T-cell (primary cell): ENCODE results near the gene LAIR2. TPM values are rescaled to one million over a fixed set of nuclear protein-coding genes. Genes with fewer than 3 reads are reported as not detected.
"Not testable (repeated sequence)": the region's sequence is repeated elsewhere in the genome, so short reads cannot be mapped to it uniquely, and the experiment has no call there.

Source experiments
- ATAC-seq, 4 experiments: fragments of 200-7000 bp in 3 of 4; fragments of 150-1000 bp in 1 of 4; cut with Tn5 transposase; replicated peaks in 1 of 4; 1 replicate in 3 of 4; 2 replicates in 1 of 4; pipeline ENCODE4 v1.10.0; 2021; ENCODE audit warnings: moderate library complexity in 3 of 4, mild to moderate bottlenecking in 2 of 4, moderate number of reproducible peaks in 1 of 4
- CTCF ChIA-PET, 2 donors: fragments of 300-600 bp; sonication (Branson Sonifier 250); formaldehyde crosslinking; loops; one replicate each; lab custom pipeline; 2022; ENCODE audit warnings: antibody characterized with exemption in 2 of 2; lab: Charles Lee
- POLR2A ChIA-PET, 2 donors: fragments of 300-600 bp; sonication (Branson Sonifier 250); formaldehyde crosslinking; loops; one replicate each; lab custom pipeline; 2022; ENCODE audit warnings: antibody characterized with exemption in 2 of 2; lab: Charles Lee
- DNase-seq, 35 experiments: peaks; one replicate each; pipeline versions ENCODE4 v3.0.0 to v3.0.0-alpha.2; 2013 to 2023
- H3K27ac ChIP-seq: one replicate; pipeline ENCODE4 v1.5.1; 2013; ENCODE audit warnings: low read length
- H3K27me3 ChIP-seq, 2 experiments: replicated peaks in 1 of 2; 1 replicate in 1 of 2; 2 replicates in 1 of 2; pipeline versions ENCODE4 v1.6.1 to v1.7.0; 2013; ENCODE audit warnings: low read length in 1 of 2, mixed read lengths in 1 of 2; ENCODE audit not compliant: control insufficient read depth in 2 of 2, insufficient read depth in 2 of 2; ENCODE audit errors: extremely low read depth in 1 of 2
- H3K36me3 ChIP-seq, 2 donors: 1 replicate in 1 of 2; 2 replicates in 1 of 2; pipeline versions ENCODE4 v1.6.1 to v1.7.0; 2013; ENCODE audit warnings: low read length in 1 of 2; ENCODE audit not compliant: control insufficient read depth in 2 of 2, insufficient read depth in 1 of 2; ENCODE audit errors: extremely low read depth in 1 of 2
- H3K4me1 ChIP-seq, 2 experiments: 1 replicate in 1 of 2; 2 replicates in 1 of 2; pipeline versions ENCODE4 v1.6.1 to v1.7.0; 2013; ENCODE audit warnings: low read length in 2 of 2, mixed read lengths in 1 of 2; ENCODE audit not compliant: insufficient read depth in 2 of 2, control insufficient read depth in 1 of 2; ENCODE audit errors: extremely low read depth in 1 of 2
- H3K4me3 ChIP-seq, 2 donors: 1 replicate in 1 of 2; 2 replicates in 1 of 2; pipeline versions ENCODE4 v1.5.1 to v1.7.0; 2013; ENCODE audit warnings: mild to moderate bottlenecking in 2 of 2, low read length in 1 of 2, moderate library complexity in 1 of 2; ENCODE audit not compliant: control insufficient read depth in 1 of 2; ENCODE audit errors: extremely low read depth in 1 of 2
- H3K9me3 ChIP-seq: 2 replicates; pipeline ENCODE4 v1.7.0; 2013
- H3K27ac Mint-ChIP-seq, 2 donors: one replicate each; pipeline ENCODE4 v1.8.0; 2020 to 2021; ENCODE audit warnings: mild to moderate bottlenecking in 2 of 2, mixed read lengths in 2 of 2
- H3K27me3 Mint-ChIP-seq, 2 donors: one replicate each; pipeline ENCODE4 v1.8.0; 2021 to 2022; ENCODE audit warnings: mixed read lengths in 2 of 2
- H3K36me3 Mint-ChIP-seq: one replicate; pipeline ENCODE4 v1.8.0; 2021; ENCODE audit warnings: mixed read lengths
- H3K4me1 Mint-ChIP-seq, 3 donors: one replicate each; pipeline ENCODE4 v1.8.0; 2020 to 2022; ENCODE audit warnings: mixed read lengths in 3 of 3, mild to moderate bottlenecking in 1 of 3
- H3K4me3 Mint-ChIP-seq, 3 donors: one replicate each; pipeline ENCODE4 v1.8.0; 2020 to 2022; ENCODE audit warnings: mild to moderate bottlenecking in 3 of 3, mixed read lengths in 3 of 3, moderate library complexity in 3 of 3
- H3K9me3 Mint-ChIP-seq, 3 donors: one replicate each; pipeline ENCODE4 v1.8.0; 2020 to 2022; ENCODE audit warnings: mixed read lengths in 3 of 3
- WGBS: methylation state at CpG from one replicate; pipeline ENCODE4 v1.1.5; 2013; ENCODE audit warnings: missing lambda C conversion rate; ENCODE audit not compliant: insufficient coverage; 5-methylcytosine and 5-hydroxymethylcytosine counted together
- total RNA-seq, 35 experiments: library from RNA in 6 of 35; stranded (reverse) in 6 of 35; fragments of 120-200 nt in 1 of 35; gene quantifications; one replicate each; pipeline versions ENCODE4 v1.2.1 to v1.2.4 and lab custom pipeline; 2013 to 2026

LAIR2 gene
- total RNA-seq, 5 donors from 2014 or later (not counting 1 experiment from before 2014, with no cell fraction given) = 0.49 to 16.7 (median 1.3) TPM

DNA sequence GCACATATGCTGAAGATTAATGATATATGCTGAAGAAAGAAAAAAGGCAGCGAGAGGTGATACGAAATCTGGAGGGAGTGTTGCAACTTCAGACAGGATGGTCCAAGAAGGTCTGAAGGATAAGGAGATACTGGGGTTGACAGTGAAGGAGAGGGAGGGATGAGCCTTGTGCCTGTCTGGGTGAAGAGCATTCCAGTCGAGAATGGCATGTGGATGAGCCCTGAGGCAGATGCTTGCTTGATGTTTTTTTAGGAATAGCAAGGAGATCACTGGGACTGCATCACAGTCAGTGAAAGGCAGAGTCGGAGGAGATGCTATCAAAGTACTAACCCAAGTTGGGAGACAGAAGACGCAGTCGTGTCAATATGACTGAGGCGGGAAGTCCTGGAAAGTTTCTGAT, 13.3 kb upstream of the LAIR2 start:
- ATAC-seq (no peak), DNase-seq (no peak)
- CTCF ChIA-PET = no interaction called here
- WGBS = 83% methylated on average over 4 of the region's 7 CpGs
- no peak overlapping the region for H3K4me3 Mint-ChIP-seq
- no peak overlapping the region for H3K27ac Mint-ChIP-seq
- H3K9me3 ChIP-seq = no peaks in the 10 kb centered on the region
- POLR2A ChIA-PET = no interaction called here
- peaks cover under 1 to 38% of the 10 kb centered on the region in 2 donors for H3K27me3 Mint-ChIP-seq
- H3K27ac ChIP-seq = no peak overlapping the region
- no peaks in the 10 kb centered on the region for H3K36me3 ChIP-seq
- H3K36me3 Mint-ChIP-seq = no peaks in the 10 kb centered on the region
- no peak overlapping the region for H3K4me3 ChIP-seq
- H3K9me3 Mint-ChIP-seq = no peaks in the 10 kb centered on the region
- peaks cover 0 to 7% (median 0%) of the 10 kb centered on the region in 3 donors for H3K4me1 Mint-ChIP-seq
- peaks cover 3 to 12% of the 10 kb centered on the region in 2 experiments for H3K27me3 ChIP-seq
- H3K4me1 ChIP-seq = no peaks in the 10 kb centered on the region

- POLR2A ChIA-PET = no interaction called here
- H3K4me1 Mint-ChIP-seq = peaks cover 0 to 7% (median 0%) of the 10 kb centered on the region in 3 donors
- WGBS = 87% methylated on average over 3 of the region's 9 CpGs
Measured at GRCh38 chr19:54489766-54490165, 12.9 kb upstream of the LAIR2 start.

DNA sequence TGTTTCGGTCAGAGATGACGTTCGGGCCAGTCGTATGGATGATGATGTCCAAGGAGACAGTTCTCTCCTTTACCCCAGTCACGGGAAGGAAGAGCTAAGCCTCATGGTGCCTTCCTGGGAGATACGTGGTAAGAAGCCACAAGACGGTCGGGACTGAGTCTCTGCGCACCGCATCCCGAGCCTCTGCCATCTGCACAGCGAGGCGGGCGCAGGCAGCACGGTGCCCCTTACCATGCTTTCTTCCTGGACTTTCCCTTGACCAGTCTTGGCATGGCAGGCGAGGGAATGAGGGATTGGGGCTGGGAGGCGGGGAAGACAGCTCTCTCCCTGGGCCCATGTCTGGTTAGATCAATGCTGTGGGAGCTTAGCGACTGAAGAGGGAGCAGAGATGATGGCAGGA, 10.1 kb upstream of the LAIR2 start:
- CTCF ChIA-PET = no interaction called here
- POLR2A ChIA-PET = interaction anchor here in 1 of 2 donors (0.6 kb wide), 1 partner anchor 17 kb away, joined by 3 read pairs; no protein-coding TSS in a partner anchor
- Histone ChIP-seq H3K36me3 (no peaks in the 10 kb centered on the region), H3K4me1 (peaks cover 0 to 2% of the 10 kb centered on the region in 2 experiments), H3K27ac (no peak overlapping the region), H3K4me3 (no peak overlapping the region), H3K27me3 (peaks cover 3 to 13% of the 10 kb centered on the region in 2 experiments), H3K9me3 (no peaks in the 10 kb centered on the region)
- no peak overlapping the region for H3K4me3 Mint-ChIP-seq
- no peaks in the 10 kb centered on the region for H3K36me3 Mint-ChIP-seq
- H3K9me3 Mint-ChIP-seq = no peaks in the 10 kb centered on the region
- WGBS = 88% methylated on average over 13 of the region's 18 CpGs
- DNase-seq (no peak), ATAC-seq (no peak)
- H3K27ac Mint-ChIP-seq = no peak overlapping the region
- peaks cover 5 to 41% of the 10 kb centered on the region in 2 donors for H3K27me3 Mint-ChIP-seq
- H3K4me1 Mint-ChIP-seq = peaks cover 3 to 25% (median 7%) of the 10 kb centered on the region in 3 donors

More at GRCh38 chr19:54489766-54490165, 12.9 kb upstream of the LAIR2 start:
- H3K4me3 Mint-ChIP-seq = no peak overlapping the region
- peaks cover 0 to 36% of the 10 kb centered on the region in 2 donors for H3K27me3 Mint-ChIP-seq
- H3K9me3 ChIP-seq = no peaks in the 10 kb centered on the region
- peaks cover 3 to 7% of the 10 kb centered on the region in 2 experiments for H3K27me3 ChIP-seq
- H3K9me3 Mint-ChIP-seq = no peaks in the 10 kb centered on the region
- CTCF ChIA-PET = interaction anchor here in 1 of 2 donors (0.5 kb wide), 1 partner anchor 13 kb away, joined by 5 read pairs; no protein-coding TSS in a partner anchor
- H3K27ac Mint-ChIP-seq = no peak overlapping the region
- no peaks in the 10 kb centered on the region for H3K4me1 ChIP-seq
- no peaks in the 10 kb centered on the region for H3K36me3 ChIP-seq
- no peaks in the 10 kb centered on the region for H3K36me3 Mint-ChIP-seq
- H3K4me3 ChIP-seq = no peak overlapping the region
- no peak overlapping the region for H3K27ac ChIP-seq
- ATAC-seq (no peak), DNase-seq (no peak)

DNA sequence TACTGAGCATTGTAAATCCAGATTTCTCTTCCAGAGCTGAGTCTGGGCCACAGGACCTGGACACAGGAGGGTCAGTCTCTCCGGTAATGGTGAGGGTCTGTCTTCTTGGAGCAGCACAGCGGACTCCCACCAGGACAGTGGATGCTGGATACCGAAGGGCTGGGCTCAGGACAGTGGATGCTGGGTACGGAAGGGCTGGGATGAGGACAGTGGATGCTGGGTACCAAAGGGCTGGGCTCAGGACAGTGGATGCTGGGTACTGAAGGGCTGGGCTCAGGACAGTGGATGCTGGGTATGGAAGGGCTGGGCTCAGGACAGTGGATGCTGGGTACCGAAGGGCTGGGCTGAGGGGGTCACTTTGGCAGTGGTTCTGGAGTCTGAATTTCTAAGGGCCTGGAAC, 9.6 kb upstream of the LAIR2 start:
- H3K9me3 ChIP-seq, H3K9me3 Mint-ChIP-seq, H3K27ac Mint-ChIP-seq, H3K36me3 ChIP-seq, POLR2A ChIA-PET, H3K4me3 Mint-ChIP-seq, H3K4me1 ChIP-seq, H3K27ac ChIP-seq, H3K36me3 Mint-ChIP-seq, DNase-seq, CTCF ChIA-PET, ATAC-seq, H3K4me3 ChIP-seq: not testable (repeated sequence)
- Mint-ChIP-seq H3K27me3 (peaks cover 5 to 42% of the 10 kb centered on the region in 2 donors), H3K4me1 (peaks cover 8 to 30% (median 12%) of the 10 kb centered on the region in 3 donors)
- WGBS = 82% methylated on average over 5 of the region's 5 CpGs
- peaks cover 3 to 13% of the 10 kb centered on the region in 2 experiments for H3K27me3 ChIP-seq

GRCh38 chr19:54493967-54494585, 8.6 kb upstream of the LAIR2 start:
- Mint-ChIP-seq H3K27me3 (peaks cover 5 to 44% of the 10 kb centered on the region in 2 donors), H3K27ac (no peak overlapping the region)
- no peak for ATAC-seq

GRCh38 chr19:54495284-54495683, 7.3 kb upstream of the LAIR2 start:
- POLR2A ChIA-PET, H3K36me3 Mint-ChIP-seq, H3K9me3 ChIP-seq, H3K4me3 ChIP-seq, H3K27ac Mint-ChIP-seq, H3K9me3 Mint-ChIP-seq, H3K4me3 Mint-ChIP-seq, DNase-seq, H3K36me3 ChIP-seq, H3K27ac ChIP-seq: not testable (repeated sequence)
- peaks cover 20 to 43% (median 24%) of the 10 kb centered on the region in 3 donors for H3K4me1 Mint-ChIP-seq
- peaks cover 8 to 49% of the 10 kb centered on the region in 2 donors for H3K27me3 Mint-ChIP-seq
- WGBS = 94% methylated on average over 2 of the region's 5 CpGs
- Histone ChIP-seq H3K27me3 (peaks cover 3 to 18% of the 10 kb centered on the region in 2 experiments), H3K4me1 (peaks cover 2 to 18% of the 10 kb centered on the region in 2 experiments)
- peak in 3 of 4 experiments; percentile 35 to 44 (median 37) for ATAC-seq
- CTCF ChIA-PET = interaction anchor here in 1 of 2 donors (0.5 kb wide), 1 partner anchor 180 kb away, joined by 3 read pairs; no protein-coding TSS in a partner anchor

More at GRCh38 chr19:54493967-54494585, 8.6 kb upstream of the LAIR2 start:
- Histone ChIP-seq H3K27ac (no peak overlapping the region), H3K9me3 (no peaks in the 10 kb centered on the region), H3K4me3 (no peak overlapping the region), H3K36me3 (no peaks in the 10 kb centered on the region), H3K27me3 (peaks cover 3 to 13% of the 10 kb centered on the region in 2 experiments), H3K4me1 (peaks cover 2 to 16% of the 10 kb centered on the region in 2 experiments)
- Mint-ChIP-seq H3K36me3 (no peaks in the 10 kb centered on the region), H3K9me3 (no peaks in the 10 kb centered on the region), H3K4me3 (no peak overlapping the region), H3K4me1 (peaks cover 15 to 39% (median 20%) of the 10 kb centered on the region in 3 donors)
- ChIA-PET POLR2A (no interaction called here), CTCF (no interaction called here)
- 56% methylated on average over 5 of the region's 10 CpGs for WGBS
- no peak for DNase-seq
